Measurements from ENCODE around the gene CSPG5. TPM values are rescaled to one million over a fixed set of nuclear protein-coding genes. Genes with fewer than 3 reads are reported as not detected.

CSPG5 gene
- polyA plus RNA-seq, 1 experiment: not detected

- Histone ChIP-seq H3K27me3 (ENCODE audit: control insufficient read depth, insufficient read depth, low read length) (peaks cover 8% of the 10 kb centered on the region), H3K27ac (ENCODE audit: low read depth, low read length) (no peak overlapping the region), H3K4me3 (ENCODE audit: low read depth, low read length) (no peak overlapping the region), H3K9me3 (ENCODE audit: control insufficient read depth, insufficient read depth, low read length) (no peaks in the 10 kb centered on the region)
- TF ChIP-seq CTCF (IDR thresholded peaks at IDR 0.05; ENCODE audit: low read depth, low read length): no peak
- ChIA-PET POLR2A (no interaction called here), CTCF (no interaction called here)
- no peak for DNase-seq (ENCODE audit: low read depth, low spot score)
Measured at GRCh38 chr3:47541583-47542108, 37.0 kb downstream of the CSPG5 start.

- no peak for DNase-seq (ENCODE audit: low read depth, low spot score)
- Histone ChIP-seq H3K9me3 (ENCODE audit: control insufficient read depth, insufficient read depth, low read length) (no peaks in the 10 kb centered on the region; the same call in 1 of the 2 replicates), H3K27me3 (ENCODE audit: control insufficient read depth, insufficient read depth, low read length) (peaks cover 8% of the 10 kb centered on the region), H3K4me3 (ENCODE audit: low read depth, low read length) (no peak overlapping the region), H3K27ac (ENCODE audit: low read depth, low read length) (no peak overlapping the region)
- ChIA-PET CTCF (interaction anchor here (2.0 kb wide), 1 partner anchor 18 kb away, joined by 5 read pairs; no protein-coding TSS in a partner anchor), POLR2A (no interaction called here)
- no peak for TF ChIP-seq CTCF (IDR thresholded peaks at IDR 0.05; ENCODE audit: low read depth, low read length)
Measured at GRCh38 chr3:47540281-47540680, 38.4 kb downstream of the CSPG5 start.

GRCh38 chr3:47536967-47537366, 41.7 kb downstream of the CSPG5 start:
- no peak overlapping the region for H3K27ac ChIP-seq (ENCODE audit: low read depth, low read length)
- TF ChIP-seq CTCF (IDR thresholded peaks at IDR 0.05; ENCODE audit: low read depth, low read length): no peak
- H3K4me3 ChIP-seq (ENCODE audit: low read depth, low read length): no peak overlapping the region
- H3K9me3 ChIP-seq (ENCODE audit: control insufficient read depth, insufficient read depth, low read length): no peaks in the 10 kb centered on the region; the same call in 1 of the 2 replicates
- ChIA-PET CTCF (no interaction called here), POLR2A (no interaction called here)
- peaks cover 13% of the 10 kb centered on the region for H3K27me3 ChIP-seq (ENCODE audit: control insufficient read depth, insufficient read depth, low read length)
- DNase-seq (ENCODE audit: low read depth, low spot score): no peak

- ChIA-PET POLR2A (no interaction called here), CTCF (interaction anchor here (0.6 kb wide), 1 partner anchor 14 kb away, joined by 7 read pairs; no protein-coding TSS in a partner anchor)
- no peak overlapping the region for H3K27ac ChIP-seq (ENCODE audit: low read depth, low read length)
- TF ChIP-seq CTCF (IDR thresholded peaks at IDR 0.05; ENCODE audit: low read depth, low read length): no peak
- H3K27me3 ChIP-seq (ENCODE audit: control insufficient read depth, insufficient read depth, low read length): peaks cover 13% of the 10 kb centered on the region
- H3K9me3 ChIP-seq (ENCODE audit: control insufficient read depth, insufficient read depth, low read length): no peaks in the 10 kb centered on the region; the same call in 1 of the 2 replicates
- DNase-seq (ENCODE audit: low read depth, low spot score): no peak
- no peak overlapping the region for H3K4me3 ChIP-seq (ENCODE audit: low read depth, low read length)
Measured at GRCh38 chr3:47536221-47536891, 42.3 kb downstream of the CSPG5 start.

GRCh38 chr3:47533996-47534454, 44.6 kb downstream of the CSPG5 start:
- TF ChIP-seq CTCF (IDR thresholded peaks at IDR 0.05; ENCODE audit: low read depth, low read length): no peak
- H3K4me3 ChIP-seq (ENCODE audit: low read depth, low read length): no peak overlapping the region
- ChIA-PET POLR2A (no interaction called here), CTCF (interaction anchor here (0.5 to 1.7 kb wide), 4 partner anchors 9 to 1455 kb away, joined by 3 to 11 read pairs (median 3); no protein-coding TSS in a partner anchor)
- peaks cover 10% of the 10 kb centered on the region for H3K27me3 ChIP-seq (ENCODE audit: control insufficient read depth, insufficient read depth, low read length)
- no peaks in the 10 kb centered on the region; the same call in 1 of the 2 replicates for H3K9me3 ChIP-seq (ENCODE audit: control insufficient read depth, insufficient read depth, low read length)
- DNase-seq (ENCODE audit: low read depth, low spot score): no peak
- no peak overlapping the region for H3K27ac ChIP-seq (ENCODE audit: low read depth, low read length)
